ENCODE results near the gene BLOC1S3. TPM values are rescaled to one million over a fixed set of nuclear protein-coding genes. Genes with fewer than 3 reads are reported as not detected.
A peak's percentile ranks its signal among the peaks of the same experiment; 100 is the strongest.

The BLOC1S3 gene
- total and polyA plus RNA-seq, 2 of the 13 experiments (the other 11 are each of a cell fraction or from before 2014, with no cell fraction given) = 4.3 to 4.8 TPM

DNA sequence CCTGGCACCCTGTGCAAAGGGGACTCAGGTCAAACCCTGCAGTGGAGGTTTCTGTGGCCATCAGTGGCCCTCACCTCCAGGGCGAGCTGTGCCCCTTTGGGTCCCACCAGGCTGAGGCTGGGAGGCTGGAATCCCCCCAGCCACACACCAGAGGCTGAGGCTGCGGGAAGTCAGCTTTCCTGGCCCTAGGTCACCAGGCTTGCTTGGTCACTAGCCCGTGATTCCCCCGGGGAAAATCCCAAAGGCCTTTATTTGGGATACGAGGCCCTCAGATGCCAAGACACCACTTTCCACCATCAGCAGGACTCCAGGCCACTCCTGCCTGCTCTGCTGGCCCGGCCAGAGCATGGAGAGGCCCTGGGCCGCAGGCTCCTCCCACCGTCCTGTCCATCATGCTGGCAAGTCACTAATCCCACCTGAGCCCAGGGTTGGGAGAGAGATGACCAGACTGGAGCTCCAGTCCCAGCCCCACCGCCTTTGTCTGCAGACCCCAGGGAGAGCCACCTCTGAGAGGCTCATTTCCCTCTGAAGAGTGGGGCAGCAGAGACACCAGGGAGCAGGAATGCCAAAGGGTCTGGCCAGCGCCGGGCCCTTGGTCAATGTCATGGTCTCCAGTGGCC lies 22.5 kb upstream of the BLOC1S3 start:
- Histone ChIP-seq H2AFZ (ENCODE audit: low read length) (no peak overlapping the region), H4K20me1 (ENCODE audit: insufficient read depth, low read length) (no peaks in the 10 kb centered on the region), H3K27ac (ENCODE audit: extremely low read length, insufficient read depth, low read length) (no peak overlapping the region), H3K36me3 (replicated peaks in 1 of 2; ENCODE audit: control insufficient read depth in 1 of 2, insufficient read depth in 2 of 2, low read length in 2 of 2) (no peaks in the 10 kb centered on the region), H3K79me2 (ENCODE audit: insufficient read depth, low read length) (no peaks in the 10 kb centered on the region), H3K4me2 (ENCODE audit: low read depth, low read length) (peak overlapping the region; percentile 58), H3K27me3 (ENCODE audit: control insufficient read depth in 1 of 2, insufficient read depth in 2 of 2, low read length in 2 of 2) (peaks cover 9 to 52% of the 10 kb centered on the region in 2 experiments; a peak in 4 of 5 replicates), H3K4me1 (ENCODE audit: insufficient read depth, low read length) (peaks cover 82% of the 10 kb centered on the region), H3K4me3 (replicated peaks in 1 of 3; ENCODE audit: insufficient read depth in 1 of 3, low read depth in 2 of 3, low read length in 3 of 3) (no peak overlapping the region), H3K9ac (ENCODE audit: insufficient read depth, low read depth, low read length) (no peak overlapping the region), H3K9me3 (ENCODE audit: low read length) (no peaks in the 10 kb centered on the region)
- intact Hi-C loops (cut with micrococcal nuclease; ENCODE audit: unreplicated experiment) (no loop called here), in situ Hi-C loops (cut with HindIII; ENCODE audit: extremely low pct_ligation_motif_present, low pct_unique_long_range_greater_than_20kb) (no loop called here)
- FAIRE-seq (no peak), DNase-seq (ENCODE audit: low spot score) (no peak), ATAC-seq (no peak)
- ChIA-PET POLR2A (no interaction called here), CTCF (ENCODE audit: low intra/inter-chr PET ratio, low total read pairs) (no interaction called here)
- WGBS (ENCODE audit: low lambda C conversion rate) = 20% methylated on average over 6 of the region's 11 CpGs
- BruUV-seq (replicated peaks) = no TSS peak
- TF ChIP-seq ZNF614 (CRISPR knock-in tag; IDR thresholded peaks at IDR 0.05; ENCODE audit: borderline replicate concordance) (no peak), TBX2 (CRISPR knock-in tag; IDR thresholded peaks at IDR 0.05; ENCODE audit: borderline replicate concordance) (0 out of 2 replicates have a peak, but pooled peaks have one; percentile 19), GTF2F1 (IDR thresholded peaks at IDR 0.05; ENCODE audit: low read length) (no peak), ZNF350 (CRISPR knock-in tag; IDR thresholded peaks at IDR 0.05; ENCODE audit: borderline replicate concordance, low read depth) (0 out of 2 replicates have a peak, but pooled peaks have one; percentile 24), ZSCAN21 (CRISPR knock-in tag; IDR thresholded peaks at IDR 0.05; ENCODE audit: borderline replicate concordance) (no peak), MAF1 (CRISPR knock-in tag; IDR thresholded peaks at IDR 0.05; ENCODE audit: borderline replicate concordance) (no peak)
- TF ChIP-seq, protein P1, sequence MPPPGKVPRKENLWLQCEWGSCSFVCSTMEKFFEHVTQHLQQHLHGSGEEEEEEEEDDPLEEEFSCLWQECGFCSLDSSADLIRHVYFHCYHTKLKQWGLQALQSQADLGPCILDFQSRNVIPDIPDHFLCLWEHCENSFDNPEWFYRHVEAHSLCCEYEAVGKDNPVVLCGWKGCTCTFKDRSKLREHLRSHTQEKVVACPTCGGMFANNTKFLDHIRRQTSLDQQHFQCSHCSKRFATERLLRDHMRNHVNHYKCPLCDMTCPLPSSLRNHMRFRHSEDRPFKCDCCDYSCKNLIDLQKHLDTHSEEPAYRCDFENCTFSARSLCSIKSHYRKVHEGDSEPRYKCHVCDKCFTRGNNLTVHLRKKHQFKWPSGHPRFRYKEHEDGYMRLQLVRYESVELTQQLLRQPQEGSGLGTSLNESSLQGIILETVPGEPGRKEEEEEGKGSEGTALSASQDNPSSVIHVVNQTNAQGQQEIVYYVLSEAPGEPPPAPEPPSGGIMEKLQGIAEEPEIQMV (CRISPR knock-in tag; IDR thresholded peaks at IDR 0.05; ENCODE audit: low read depth) = no peak
- TF ChIP-seq, protein P2, sequence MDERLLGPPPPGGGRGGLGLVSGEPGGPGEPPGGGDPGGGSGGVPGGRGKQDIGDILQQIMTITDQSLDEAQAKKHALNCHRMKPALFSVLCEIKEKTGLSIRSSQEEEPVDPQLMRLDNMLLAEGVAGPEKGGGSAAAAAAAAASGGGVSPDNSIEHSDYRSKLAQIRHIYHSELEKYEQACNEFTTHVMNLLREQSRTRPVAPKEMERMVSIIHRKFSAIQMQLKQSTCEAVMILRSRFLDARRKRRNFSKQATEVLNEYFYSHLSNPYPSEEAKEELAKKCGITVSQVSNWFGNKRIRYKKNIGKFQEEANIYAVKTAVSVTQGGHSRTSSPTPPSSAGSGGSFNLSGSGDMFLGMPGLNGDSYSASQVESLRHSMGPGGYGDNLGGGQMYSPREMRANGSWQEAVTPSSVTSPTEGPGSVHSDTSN (CRISPR knock-in tag; IDR thresholded peaks at IDR 0.05) = peak; percentile 65; the same call in 1 of the 2 replicates
- TF ChIP-seq, protein P3, sequence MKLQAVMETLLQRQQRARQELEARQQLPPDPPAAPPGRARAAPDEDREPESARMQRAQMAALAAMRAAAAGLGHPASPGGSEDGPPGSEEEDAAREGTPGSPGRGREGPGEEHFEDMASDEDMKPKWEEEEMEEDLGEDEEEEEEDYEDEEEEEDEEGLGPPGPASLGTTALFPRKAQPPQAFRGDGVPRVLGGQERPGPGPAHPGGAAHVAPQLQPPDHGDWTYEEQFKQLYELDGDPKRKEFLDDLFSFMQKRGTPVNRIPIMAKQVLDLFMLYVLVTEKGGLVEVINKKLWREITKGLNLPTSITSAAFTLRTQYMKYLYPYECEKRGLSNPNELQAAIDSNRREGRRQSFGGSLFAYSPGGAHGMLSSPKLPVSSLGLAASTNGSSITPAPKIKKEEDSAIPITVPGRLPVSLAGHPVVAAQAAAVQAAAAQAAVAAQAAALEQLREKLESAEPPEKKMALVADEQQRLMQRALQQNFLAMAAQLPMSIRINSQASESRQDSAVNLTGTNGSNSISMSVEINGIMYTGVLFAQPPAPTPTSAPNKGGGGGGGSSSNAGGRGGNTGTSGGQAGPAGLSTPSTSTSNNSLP (IDR thresholded peaks at IDR 0.05; ENCODE audit: low read depth, low read length) = no peak

Data from HepG2 (cell line).